Fibroblast of lung (primary cell): Measurements from ENCODE around the gene SPDYE3. TPM values are rescaled to one million over a fixed set of nuclear protein-coding genes. Genes with fewer than 3 reads are reported as not detected.

Experiments
- DNase-seq, 2 donors: peaks; one replicate each; pipeline versions ENCODE4 v3.0.0 to v3.0.0-alpha.2; 2010; ENCODE audit warnings: low read depth in 2 of 2
- H2AFZ ChIP-seq: 2 replicates; pipeline ENCODE4 v1.5.1; 2012; ENCODE audit warnings: low read length, control low read depth, inconsistent platforms
- H3K27ac ChIP-seq: 2 replicates; pipeline ENCODE4 v1.5.1; 2011; ENCODE audit warnings: low read length, control low read depth; ENCODE audit not compliant: insufficient read depth
- H3K27me3 ChIP-seq: 2 replicates; pipeline ENCODE4 v1.5.1; 2011; ENCODE audit warnings: mild to moderate bottlenecking, low read length; ENCODE audit not compliant: control insufficient read depth, insufficient read depth
- H3K36me3 ChIP-seq: 2 replicates; pipeline ENCODE4 v1.5.1; 2011; ENCODE audit warnings: low read length; ENCODE audit not compliant: control insufficient read depth, insufficient read depth
- H3K4me1 ChIP-seq: 2 replicates; pipeline ENCODE4 v1.5.1; 2011; ENCODE audit warnings: low read length; ENCODE audit not compliant: control insufficient read depth, insufficient read depth; ENCODE audit errors: extremely low read depth
- H3K4me2 ChIP-seq: 2 replicates; pipeline ENCODE4 v1.5.1; 2011; ENCODE audit warnings: low read length, control low read depth; ENCODE audit not compliant: insufficient read depth; ENCODE audit errors: extremely low read depth
- H3K4me3 ChIP-seq, 4 experiments: fragments of 200-600 bp in 1 of 4; sonication (generic) in 1 of 4; replicated peaks in 1 of 4; 2 replicates each; pipeline ENCODE4 v1.5.1; 2011 to 2016; ENCODE audit warnings: low read length in 4 of 4, low read depth in 3 of 4, mild to moderate bottlenecking in 3 of 4, control low read depth in 2 of 4, inconsistent platforms in 1 of 4, mixed read lengths in 1 of 4; ENCODE audit not compliant: insufficient read depth in 1 of 4; ENCODE audit errors: control extremely low read depth in 1 of 4
- H3K79me2 ChIP-seq: 2 replicates; pipeline ENCODE4 v1.5.1; 2012; ENCODE audit warnings: mild to moderate bottlenecking, low read length, inconsistent platforms; ENCODE audit not compliant: control insufficient read depth, insufficient read depth
- H3K9ac ChIP-seq: 2 replicates; pipeline ENCODE4 v1.5.1; 2011; ENCODE audit warnings: mild to moderate bottlenecking, low read length, control low read depth; ENCODE audit not compliant: insufficient read depth
- H3K9me3 ChIP-seq: 2 replicates; pipeline ENCODE4 v1.5.1; 2012; ENCODE audit warnings: low read depth, low read length; ENCODE audit not compliant: control insufficient read depth, insufficient read depth
- H4K20me1 ChIP-seq: 2 replicates; pipeline ENCODE4 v1.5.1; 2011; ENCODE audit warnings: low read length; ENCODE audit not compliant: control insufficient read depth, insufficient read depth; ENCODE audit errors: extremely low read depth
- CTCF ChIP-seq, 2 donors: IDR thresholded peaks in 1 of 2; conservative IDR thresholded peaks in 1 of 2; 1 replicate in 1 of 2; 2 replicates in 1 of 2; pipeline ENCODE4 v1.5.1; 2011 to 2012; ENCODE audit warnings: low read length in 2 of 2, control low read depth in 1 of 2, inconsistent platforms in 1 of 2, low read depth in 1 of 2, mild to moderate bottlenecking in 1 of 2
- EZH2 ChIP-seq: IDR thresholded peaks from 2 replicates; pipeline ENCODE4 v1.5.1; 2012; ENCODE audit warnings: low read length, control low read depth, mild to moderate bottlenecking; ENCODE audit errors: missing control alignments
- polyA plus RNA-seq, 2 donors: library from polyadenylated mRNA; depleted of rRNA in 1 of 2; stranded (reverse) in 1 of 2; unstranded in 1 of 2; fragments of >200 nt; gene quantifications; 2 replicates each; pipeline ENCODE4 v1.2.1, GENCODE V29; 2011 to 2012; ENCODE audit warnings: missing spikeins in 1 of 2
- total RNA-seq: library from RNA; depleted of rRNA; stranded (reverse); fragments of >200 nt; gene quantifications from 2 replicates; pipeline ENCODE4 v1.2.1, GENCODE V29; 2014

Gene SPDYE3
- total and polyA plus RNA-seq, 2 donors (not counting 1 experiment from before 2014, with no cell fraction given): not detected

- no peak overlapping the region for H3K4me3 ChIP-seq
- H3K4me2 ChIP-seq: no peak overlapping the region
- H4K20me1 ChIP-seq: no peaks in the 10 kb centered on the region
- no peaks in the 10 kb centered on the region for H3K27me3 ChIP-seq
- H2AFZ ChIP-seq: no peak overlapping the region
- H3K9me3 ChIP-seq: no peaks in the 10 kb centered on the region
- no peak for DNase-seq
- no peaks in the 10 kb centered on the region for H3K79me2 ChIP-seq
- no peak overlapping the region for H3K27ac ChIP-seq
- TF ChIP-seq EZH2 (no peak), CTCF (conservative IDR thresholded peaks at IDR 0.05 in 1 of 2, IDR thresholded peaks at IDR 0.05 in 1 of 2; ENCODE audit: low read depth in 1 of 2, low read length in 2 of 2) (no peak)
- peaks cover 25% of the 10 kb centered on the region for H3K36me3 ChIP-seq
- no peaks in the 10 kb centered on the region for H3K4me1 ChIP-seq
- no peak overlapping the region for H3K9ac ChIP-seq
Observed at GRCh38 chr7:100352984-100353684, 45.6 kb downstream of the SPDYE3 start.

- H3K4me1 ChIP-seq: no peaks in the 10 kb centered on the region
- no peak for DNase-seq
- no peak overlapping the region for H3K27ac ChIP-seq
- H4K20me1 ChIP-seq: no peaks in the 10 kb centered on the region
- no peak overlapping the region for H3K4me2 ChIP-seq
- H3K9me3 ChIP-seq: no peaks in the 10 kb centered on the region
- H3K36me3 ChIP-seq: peaks cover 25% of the 10 kb centered on the region
- TF ChIP-seq EZH2 (no peak), CTCF (conservative IDR thresholded peaks at IDR 0.05 in 1 of 2, IDR thresholded peaks at IDR 0.05 in 1 of 2; ENCODE audit: low read depth in 1 of 2, low read length in 2 of 2) (no peak)
- no peak overlapping the region for H3K4me3 ChIP-seq
- no peaks in the 10 kb centered on the region for H3K79me2 ChIP-seq
- H3K27me3 ChIP-seq: no peaks in the 10 kb centered on the region
- H3K9ac ChIP-seq: no peak overlapping the region
- no peak overlapping the region for H2AFZ ChIP-seq
Observed at GRCh38 chr7:100353685-100354330, 46.3 kb downstream of the SPDYE3 start.

- no peak overlapping the region for H3K9ac ChIP-seq
Observed at GRCh38 chr7:100356416-100357068, 49.0 kb downstream of the SPDYE3 start.

More at GRCh38 chr7:100356416-100357068, 49.0 kb downstream of the SPDYE3 start:
- Histone ChIP-seq H3K27ac (no peak overlapping the region), H3K36me3 (peaks cover 27% of the 10 kb centered on the region), H3K4me3 (no peak overlapping the region), H2AFZ (no peak overlapping the region), H3K4me2 (no peak overlapping the region), H3K9me3 (no peaks in the 10 kb centered on the region), H3K79me2 (no peaks in the 10 kb centered on the region), H3K4me1 (no peaks in the 10 kb centered on the region), H4K20me1 (no peaks in the 10 kb centered on the region), H3K27me3 (no peaks in the 10 kb centered on the region)
- no peak for TF ChIP-seq EZH2
- TF ChIP-seq CTCF (conservative IDR thresholded peaks at IDR 0.05 in 1 of 2, IDR thresholded peaks at IDR 0.05 in 1 of 2; ENCODE audit: low read depth in 1 of 2, low read length in 2 of 2): no peak
- DNase-seq: no peak
